HG03565 (cell line): ENCODE results near the gene STK24.
A peak's percentile ranks its signal among the peaks of the same experiment; 100 is the strongest.

Experiments used
- ATAC-seq: cut with Tn5 transposase; IDR thresholded peaks from one replicate; pipeline ENCODE4 v1.9.1; 2021; ENCODE audit warnings: mild to moderate bottlenecking, moderate library complexity; ENCODE audit not compliant: unreplicated experiment

Gene STK24

GRCh38 chr13:98514288-98514687 lies 62.6 kb downstream of the STK24 start:
- ATAC-seq: no peak

- ATAC-seq: no peak
These were observed 63.1 kb downstream of the STK24 start for GRCh38 chr13:98513837-98514236.

GRCh38 chr13:98512774-98513665 lies 63.9 kb downstream of the STK24 start:
- no peak for ATAC-seq

GRCh38 chr13:98511435-98511834 lies 65.5 kb downstream of the STK24 start:
- no peak for ATAC-seq

GRCh38 chr13:98510156-98510509 lies 66.8 kb downstream of the STK24 start:
- no peak for ATAC-seq

- ATAC-seq: peak; percentile 45
These were observed 67.4 kb downstream of the STK24 start for GRCh38 chr13:98509271-98510155.

GRCh38 chr13:98508685-98509084 lies 68.2 kb downstream of the STK24 start:
- no peak for ATAC-seq

- no peak for ATAC-seq
These were observed 68.6 kb downstream of the STK24 start for GRCh38 chr13:98508280-98508679.

- no peak for ATAC-seq
These were observed 69.6 kb downstream of the STK24 start for GRCh38 chr13:98507282-98507797.

- no peak for ATAC-seq
These were observed 70.1 kb downstream of the STK24 start for GRCh38 chr13:98506728-98507230.

- no peak for ATAC-seq
These were observed 70.6 kb downstream of the STK24 start for GRCh38 chr13:98506322-98506721.

GRCh38 chr13:98505217-98505616 lies 71.7 kb downstream of the STK24 start:
- ATAC-seq: no peak

GRCh38 chr13:98504371-98504963 lies 72.4 kb downstream of the STK24 start:
- ATAC-seq: peak; percentile 40

GRCh38 chr13:98504029-98504351 lies 72.9 kb downstream of the STK24 start:
- ATAC-seq: no peak

- ATAC-seq: no peak
These were observed 73.5 kb downstream of the STK24 start for GRCh38 chr13:98503175-98504028.

GRCh38 chr13:98500963-98501421 lies 75.9 kb downstream of the STK24 start:
- peak; percentile 66 for ATAC-seq

GRCh38 chr13:98496966-98497365 lies 79.9 kb downstream of the STK24 start:
- no peak for ATAC-seq

GRCh38 chr13:98496479-98496791 lies 80.5 kb downstream of the STK24 start:
- no peak for ATAC-seq

GRCh38 chr13:98495627-98496478 lies 81.1 kb downstream of the STK24 start:
- ATAC-seq: no peak
